HG03103 (cell line): ENCODE data around the gene RALB.

ENCODE experiments used
- ATAC-seq: cut with Tn5 transposase; IDR thresholded peaks from one replicate; pipeline ENCODE4 v1.9.1; 2021; ENCODE audit warnings: low read depth; ENCODE audit not compliant: unreplicated experiment

RALB gene, protein sequence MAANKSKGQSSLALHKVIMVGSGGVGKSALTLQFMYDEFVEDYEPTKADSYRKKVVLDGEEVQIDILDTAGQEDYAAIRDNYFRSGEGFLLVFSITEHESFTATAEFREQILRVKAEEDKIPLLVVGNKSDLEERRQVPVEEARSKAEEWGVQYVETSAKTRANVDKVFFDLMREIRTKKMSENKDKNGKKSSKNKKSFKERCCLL

GRCh38 chr2:120252225-120253020 is at the start of gene RALB:
TSS of gene RALB (plus strand) at chr2:120252852. CDS start at chr2:120278665, 25,813 bp downstream.
- ATAC-seq = peak; percentile 91

DNA sequence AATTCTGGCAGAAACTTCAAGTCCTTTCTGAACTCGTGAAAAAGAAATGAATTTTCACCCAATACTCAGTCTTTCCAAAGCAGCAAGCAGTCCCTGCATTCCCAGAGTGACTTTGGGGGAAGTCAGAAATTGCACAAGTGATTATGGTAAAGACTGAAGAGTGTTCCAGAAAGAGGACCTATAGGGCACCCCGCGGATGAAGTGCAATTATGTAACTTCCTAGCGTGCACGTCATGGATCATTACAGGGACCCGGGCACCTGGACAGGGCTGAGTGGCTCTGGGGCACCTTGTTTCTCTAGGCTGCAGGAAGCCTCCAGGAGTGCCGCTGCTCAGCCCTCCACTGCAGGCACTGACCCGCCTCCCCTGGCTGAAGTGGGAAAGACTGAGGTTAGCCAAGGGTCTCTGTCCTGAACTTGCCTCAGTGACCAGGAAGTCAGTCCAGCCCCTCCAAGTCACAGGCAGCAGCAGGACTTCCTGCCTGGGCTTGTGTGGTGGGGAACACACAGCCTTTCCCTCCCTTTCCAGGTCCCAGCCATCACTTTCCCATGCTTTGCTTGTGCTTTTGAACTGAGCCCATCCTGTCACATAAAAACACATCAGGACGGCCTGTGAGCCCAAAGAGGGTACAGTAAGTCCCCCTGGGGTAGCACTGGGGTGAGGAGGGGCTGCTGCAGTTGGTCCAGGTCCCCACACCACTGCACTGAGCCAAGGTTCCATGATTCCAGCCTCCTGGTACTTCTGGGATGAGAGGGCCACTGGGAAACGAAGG is 49.2 kb upstream of the RALB start:
- no peak for ATAC-seq

DNA sequence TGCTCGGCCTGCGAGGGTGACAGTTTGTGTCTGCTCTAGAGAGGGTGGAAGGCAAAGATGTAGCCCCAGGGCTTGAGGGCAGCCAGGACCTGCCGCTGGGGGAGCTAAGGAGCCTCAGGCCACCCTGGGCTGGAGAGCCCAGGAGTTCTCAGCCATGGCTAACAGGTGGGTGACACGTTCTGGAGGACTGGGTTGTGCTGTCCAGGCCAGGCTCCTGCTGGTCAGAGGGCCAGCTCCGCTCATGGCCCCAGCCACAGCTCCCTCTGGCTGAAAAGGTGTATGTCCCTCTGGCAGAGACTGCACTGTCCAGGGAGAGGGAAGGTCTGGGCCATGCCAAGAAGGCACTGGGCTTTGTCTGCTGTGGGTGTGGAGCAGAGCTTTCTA is 48.6 kb upstream of the RALB start:
- ATAC-seq = no peak

- ATAC-seq = no peak
Observed at GRCh38 chr2:120204417-120204816, 48.2 kb upstream of the RALB start.

DNA sequence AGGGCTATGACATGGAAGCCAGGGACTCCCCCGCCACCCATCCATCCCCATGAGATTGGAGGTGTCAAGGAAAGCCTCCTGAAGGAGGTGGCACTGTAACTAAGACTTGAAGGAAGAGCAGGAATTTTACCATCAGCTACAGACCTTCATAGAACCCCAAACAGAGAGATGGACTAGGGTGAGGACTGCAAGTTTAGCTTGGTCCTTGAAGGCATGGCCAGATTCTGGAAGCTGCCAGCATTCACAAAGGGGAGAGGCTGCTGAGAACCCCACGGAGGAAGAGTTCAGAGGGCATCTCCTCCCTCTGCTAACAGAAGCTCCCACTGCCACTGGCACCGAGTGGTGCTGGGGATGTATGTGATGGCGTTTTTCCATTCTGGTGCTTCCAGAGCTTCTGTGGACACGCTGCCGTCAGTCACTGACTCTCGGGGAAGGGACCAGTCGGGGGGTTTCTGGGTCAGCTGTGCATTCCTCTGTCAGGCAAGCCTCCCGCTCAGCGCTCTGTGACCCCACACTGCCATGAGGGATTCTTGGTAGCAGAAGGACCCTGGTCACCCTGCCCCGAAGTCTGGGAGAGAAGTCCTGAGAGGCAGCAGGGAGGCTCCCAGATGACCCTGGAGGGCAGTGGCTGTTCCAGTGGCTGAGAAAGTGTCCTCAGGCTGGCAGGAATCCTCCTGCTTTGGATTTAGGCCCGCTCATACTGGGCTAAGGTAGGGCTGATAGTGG is 47.5 kb upstream of the RALB start:
- ATAC-seq = no peak

DNA sequence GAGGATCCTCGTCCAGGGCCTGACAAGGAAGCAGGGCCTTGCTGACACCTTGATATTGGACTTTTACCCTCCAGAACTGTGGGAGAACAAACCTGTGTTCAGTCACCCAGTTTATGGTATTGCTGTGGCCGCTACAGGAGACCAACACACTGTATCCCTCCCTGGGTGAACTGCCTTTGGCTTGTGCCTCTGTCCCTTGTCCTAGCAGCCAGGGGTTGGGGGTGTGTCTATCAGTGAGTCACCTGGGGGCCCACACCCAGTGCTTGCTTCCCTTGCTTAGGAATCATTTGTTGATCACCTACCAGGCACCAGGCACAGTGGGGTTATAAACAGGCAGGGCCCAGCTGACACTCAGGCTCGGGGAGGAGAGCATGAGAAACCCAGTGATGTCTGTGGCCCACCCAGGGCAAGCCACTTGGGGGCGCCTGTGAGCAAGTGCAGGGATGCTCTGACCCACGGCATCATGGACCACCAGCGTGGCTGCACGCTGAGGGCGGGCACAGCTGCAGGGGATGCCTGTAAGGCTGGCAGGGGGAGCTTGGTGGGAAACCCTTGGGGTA is 46.5 kb upstream of the RALB start:
- no peak for ATAC-seq

- no peak for ATAC-seq
Observed at GRCh38 chr2:120208381-120209353, 44.0 kb upstream of the RALB start.

DNA sequence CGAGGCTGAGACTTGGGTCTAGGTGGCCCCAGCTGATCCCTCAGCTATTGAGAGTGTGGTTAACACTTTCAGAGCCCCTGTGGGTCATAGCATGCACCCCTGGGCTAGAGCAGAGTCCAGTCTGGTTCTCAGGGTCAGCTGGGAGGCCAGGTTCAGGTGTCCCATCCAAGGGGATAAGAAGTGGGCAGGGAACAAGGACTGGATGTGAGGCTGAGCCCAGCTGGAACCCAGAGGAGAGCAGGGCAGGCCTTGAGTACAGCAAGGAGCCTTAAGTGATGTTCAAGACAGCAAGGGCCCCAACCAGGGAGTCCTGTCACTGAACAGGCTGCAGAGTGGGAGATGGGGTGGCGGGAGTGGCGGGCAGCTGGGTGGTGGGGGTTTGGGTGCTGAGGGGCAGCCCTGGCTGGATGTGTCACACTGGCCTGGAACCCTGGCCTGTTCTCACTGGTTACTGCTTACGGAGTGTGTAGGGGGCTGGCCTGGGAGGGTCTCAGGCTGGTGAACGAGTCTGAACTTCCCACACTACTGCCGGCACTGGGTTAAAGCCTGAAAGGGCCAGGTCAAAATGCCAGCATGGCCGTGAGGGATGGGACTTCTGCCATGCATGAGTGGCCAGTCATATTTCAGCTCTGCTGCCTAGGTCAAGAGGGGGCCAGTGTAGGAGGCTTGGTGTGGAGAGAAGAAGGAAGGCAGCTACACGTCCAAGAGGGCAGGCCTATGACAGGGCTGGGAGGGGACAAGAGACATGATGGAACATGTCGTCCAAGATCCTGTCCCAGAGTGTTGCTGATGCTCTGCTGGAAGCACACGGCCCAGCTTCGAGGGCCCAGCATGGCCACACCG is 43.0 kb upstream of the RALB start:
- ATAC-seq = no peak

DNA sequence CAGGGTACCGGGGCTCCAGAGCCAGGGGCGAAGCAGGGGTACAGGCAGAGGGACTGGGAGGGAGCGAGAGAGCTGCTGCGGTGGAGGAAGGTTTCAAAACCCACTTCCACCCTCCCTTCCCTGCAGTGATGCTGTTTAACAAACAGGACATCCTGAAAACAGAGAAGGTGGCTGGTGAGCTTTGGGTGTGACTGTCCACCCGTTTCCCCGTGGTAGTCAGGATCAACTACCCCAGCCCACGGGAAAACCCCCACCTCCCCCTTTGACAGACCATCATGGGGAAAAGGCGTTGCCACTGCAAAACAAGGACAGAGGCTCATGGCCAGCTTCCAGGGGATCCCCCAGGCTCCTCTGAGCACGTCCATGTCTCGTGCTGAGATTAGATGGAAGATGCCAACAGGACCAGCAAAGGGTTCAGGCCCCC is 42.4 kb upstream of the RALB start:
- no peak for ATAC-seq

GRCh38 chr2:120218181-120218580 is 34.5 kb upstream of the RALB start:
- ATAC-seq = no peak

GRCh38 chr2:120219291-120219690 is 33.4 kb upstream of the RALB start:
- no peak for ATAC-seq

- ATAC-seq = no peak
Observed at GRCh38 chr2:120219766-120220165, 32.9 kb upstream of the RALB start.

DNA sequence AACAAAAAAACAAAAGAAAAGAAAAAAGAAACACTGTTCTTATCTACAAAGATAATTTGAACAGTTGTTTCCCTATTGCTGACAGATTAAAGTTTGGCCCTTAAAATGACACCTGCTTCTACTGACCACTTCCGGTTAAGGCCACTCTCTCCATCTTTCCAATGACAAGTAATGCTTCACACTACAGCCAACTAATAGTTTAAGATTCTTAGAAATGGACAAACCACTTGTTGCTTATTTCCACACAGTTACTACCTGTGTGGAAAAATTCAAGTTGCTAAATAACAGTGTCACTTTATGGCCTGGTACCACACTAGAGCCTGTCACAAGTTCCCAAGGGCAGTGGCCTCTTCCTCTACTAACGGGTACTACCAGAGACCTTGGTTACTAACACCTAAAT is 31.9 kb upstream of the RALB start:
- no peak for ATAC-seq

DNA sequence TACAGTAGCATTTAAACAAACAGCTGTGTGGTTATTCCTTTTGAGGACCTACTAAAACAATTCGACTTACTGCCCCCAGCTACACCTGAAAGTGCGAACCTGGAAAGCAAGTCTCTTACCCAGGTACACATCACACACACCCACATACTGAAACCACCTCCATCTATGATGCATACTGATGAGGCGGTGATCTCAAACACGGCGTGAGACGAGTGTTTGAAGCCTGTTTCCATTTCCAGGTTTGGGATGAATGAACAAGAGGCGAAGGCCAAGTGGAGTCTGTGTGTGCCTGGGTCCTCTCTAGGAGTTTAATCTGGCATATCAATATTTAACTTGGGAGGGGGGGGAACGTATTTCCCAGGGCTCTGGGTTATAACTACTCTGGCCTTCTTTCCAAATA is 31.0 kb upstream of the RALB start:
- no peak for ATAC-seq

- ATAC-seq = no peak
Observed at GRCh38 chr2:120222186-120223033, 30.2 kb upstream of the RALB start.

GRCh38 chr2:120223034-120223912 is 29.4 kb upstream of the RALB start, which contains the start of gene TMEM185B:
TSS of gene TMEM185B (minus strand) at chr2:120223400. CDS start at chr2:120222976, 424 bp downstream.
- peak; percentile 83 for ATAC-seq
